OCI-LY1 (cell line): ENCODE results near the gene WWOX.

Source experiments
- H2AFZ ChIP-seq: fragments of 200-600 bp; sonication (generic), shearing (Covaris generic); 2 replicates; pipeline ENCODE4 v1.6.0; 2014; ENCODE audit warnings: antibody characterized with exemption, mild to moderate bottlenecking, low read length
- H3F3A ChIP-seq: fragments of 200-600 bp; sonication (generic), shearing (Covaris generic); 2 replicates; pipeline ENCODE4 v1.6.0; 2014; ENCODE audit warnings: mild to moderate bottlenecking, antibody characterized with exemption, low read length, moderate library complexity; ENCODE audit not compliant: insufficient read depth
- H3K27ac ChIP-seq: fragments of 200-600 bp; sonication (generic); 2 replicates; pipeline ENCODE4 v1.5.1; 2014; ENCODE audit warnings: low read length, mixed run types, mild to moderate bottlenecking, low read depth; ENCODE audit not compliant: poor library complexity, severe bottlenecking
- H3K27me3 ChIP-seq: fragments of 200-600 bp; sonication (generic); 2 replicates; pipeline ENCODE4 v1.6.0; 2014; ENCODE audit warnings: antibody characterized with exemption, mild to moderate bottlenecking, low read length, moderate library complexity; ENCODE audit not compliant: insufficient read depth
- H3K36me3 ChIP-seq: fragments of 200-600 bp; sonication (generic); 2 replicates; pipeline ENCODE4 v1.6.1; 2014; ENCODE audit warnings: mild to moderate bottlenecking, antibody characterized with exemption, low read length, moderate library complexity, mixed read lengths; ENCODE audit not compliant: insufficient read depth
- H3K4me1 ChIP-seq: fragments of 200-600 bp; sonication (generic); 2 replicates; pipeline ENCODE4 v1.5.1; 2014; ENCODE audit warnings: mild to moderate bottlenecking, low read length, moderate library complexity; ENCODE audit not compliant: insufficient read depth, severe bottlenecking
- H3K4me2 ChIP-seq: fragments of 200-600 bp; sonication (generic), shearing (Covaris generic); 2 replicates; pipeline ENCODE4 v1.6.1; 2014; ENCODE audit warnings: low read length
- H3K4me3 ChIP-seq: fragments of 200-600 bp; sonication (generic); 2 replicates; pipeline ENCODE4 v1.5.1; 2014; ENCODE audit warnings: low read length, low read depth, mild to moderate bottlenecking, mixed read lengths; ENCODE audit not compliant: poor library complexity, severe bottlenecking
- H3K79me2 ChIP-seq: fragments of 200-600 bp; shearing (Covaris generic); 2 replicates; pipeline ENCODE4 v1.6.1; 2016; ENCODE audit warnings: mixed run types, low read length, mixed read lengths; ENCODE audit not compliant: insufficient read depth
- H3K9ac ChIP-seq: fragments of 200-600 bp; sonication (generic), shearing (Covaris generic); 2 replicates; pipeline ENCODE4 v1.6.1; 2014; ENCODE audit warnings: mild to moderate bottlenecking, low read length, mixed read lengths
- H3K9me2 ChIP-seq: fragments of 200-600 bp; sonication (generic), shearing (Covaris generic); 2 replicates; pipeline ENCODE4 v1.6.1; 2014; ENCODE audit warnings: low read depth, mild to moderate bottlenecking, low read length, mixed read lengths
- H3K9me3 ChIP-seq: fragments of 200-600 bp; shearing (Covaris generic); 2 replicates; pipeline ENCODE4 v1.6.1; 2014; ENCODE audit warnings: low read length, mixed read lengths
- H4K20me1 ChIP-seq: fragments of 200-600 bp; sonication (generic), shearing (Covaris generic); 2 replicates; pipeline ENCODE4 v1.6.0; 2016; ENCODE audit warnings: mild to moderate bottlenecking, low read length; ENCODE audit not compliant: insufficient read depth
- CTCF ChIP-seq: fragments of 200-600 bp; sonication (generic), shearing (Covaris generic); IDR thresholded peaks from 2 replicates; pipeline ENCODE4 v1.5.1; 2017; ENCODE audit warnings: mild to moderate bottlenecking, antibody characterized with exemption, low read length, moderate library complexity, mixed read lengths
- EZH2 ChIP-seq: fragments of 200-600 bp; sonication (generic), shearing (Covaris generic); IDR thresholded peaks from 2 replicates; pipeline ENCODE4 v1.8.0; 2017; ENCODE audit warnings: borderline replicate concordance, mixed run types, mild to moderate bottlenecking, antibody characterized with exemption, low read length, moderate library complexity, mixed read lengths

Gene WWOX

GRCh38 chr16:78823027-78823426 lies 723.6 kb downstream of the WWOX start:
- Histone ChIP-seq H3K9me2 (no peaks in the 10 kb centered on the region), H3K27ac (no peak overlapping the region), H3K4me1 (no peaks in the 10 kb centered on the region), H3K4me3 (no peak overlapping the region), H3K9me3 (no peaks in the 10 kb centered on the region), H4K20me1 (no peaks in the 10 kb centered on the region), H3K9ac (no peak overlapping the region), H3K4me2 (no peak overlapping the region), H3F3A (no peaks in the 10 kb centered on the region), H2AFZ (no peak overlapping the region), H3K79me2 (no peaks in the 10 kb centered on the region), H3K27me3 (no peaks in the 10 kb centered on the region), H3K36me3 (no peaks in the 10 kb centered on the region)
- no peak for TF ChIP-seq CTCF
- TF ChIP-seq EZH2: no peak

GRCh38 chr16:78829280-78829679 lies 729.8 kb downstream of the WWOX start:
- TF ChIP-seq CTCF (no peak), EZH2 (no peak)
- Histone ChIP-seq H3F3A (no peaks in the 10 kb centered on the region), H3K36me3 (no peaks in the 10 kb centered on the region), H3K79me2 (no peaks in the 10 kb centered on the region), H3K9me2 (no peaks in the 10 kb centered on the region), H3K9me3 (no peaks in the 10 kb centered on the region), H3K9ac (no peak overlapping the region), H2AFZ (no peak overlapping the region), H3K27me3 (no peaks in the 10 kb centered on the region), H3K27ac (no peak overlapping the region), H3K4me1 (no peaks in the 10 kb centered on the region), H3K4me3 (no peak overlapping the region), H4K20me1 (no peaks in the 10 kb centered on the region), H3K4me2 (no peak overlapping the region)

- Histone ChIP-seq H3K27me3 (no peaks in the 10 kb centered on the region), H3K9me2 (no peaks in the 10 kb centered on the region), H3K9me3 (no peaks in the 10 kb centered on the region), H3K36me3 (no peaks in the 10 kb centered on the region), H3K79me2 (no peaks in the 10 kb centered on the region), H2AFZ (no peak overlapping the region), H3K4me2 (no peak overlapping the region), H3F3A (no peaks in the 10 kb centered on the region), H4K20me1 (no peaks in the 10 kb centered on the region), H3K27ac (no peak overlapping the region), H3K4me1 (no peaks in the 10 kb centered on the region), H3K9ac (no peak overlapping the region), H3K4me3 (no peak overlapping the region)
- TF ChIP-seq CTCF: no peak
- no peak for TF ChIP-seq EZH2
These were observed 731.1 kb downstream of the WWOX start for GRCh38 chr16:78830599-78830998.
